Adrenal gland (tissue), 12 donors: Measurements from ENCODE around the gene CMTM4. TPM values are rescaled to one million over a fixed set of nuclear protein-coding genes. Genes with fewer than 3 reads are reported as not detected.

Experiments used
- DNase-seq, 7 donors: peaks; one replicate each; pipeline ENCODE4 v3.0.0-alpha.2; 2019 to 2020
- H3K27ac ChIP-seq, 5 donors: fragments of 200-600 bp; sonication (generic) in 4 of 5; 1 replicate in 3 of 5; 2 replicates in 2 of 5; pipeline versions ENCODE4 v1.5.1 to v1.8.0; 2016 to 2020; ENCODE audit warnings: mild to moderate bottlenecking in 1 of 5
- H3K27me3 ChIP-seq: fragments of 200-600 bp; 2 replicates; pipeline ENCODE4 v1.8.0; 2021
- H3K36me3 ChIP-seq, 2 donors: fragments of 200-600 bp; replicated peaks in 1 of 2; 1 replicate in 1 of 2; 2 replicates in 1 of 2; pipeline versions ENCODE4 v1.5.1 to v1.8.0; 2018 to 2022
- H3K4me1 ChIP-seq, 2 donors: fragments of 200-600 bp; replicated peaks in 1 of 2; 1 replicate in 1 of 2; 2 replicates in 1 of 2; pipeline versions ENCODE4 v1.5.1 to v1.8.0; 2018 to 2021
- H3K4me3 ChIP-seq, 4 donors: fragments of 200-600 bp; sonication (generic) in 3 of 4; one replicate each; pipeline ENCODE4 v1.5.1; 2016 to 2018
- H3K9me3 ChIP-seq, 3 donors: fragments of 200-600 bp; sonication (generic) in 1 of 3; replicated peaks in 1 of 3; 1 replicate in 2 of 3; 2 replicates in 1 of 3; pipeline versions ENCODE4 v1.5.1 to v1.8.0; 2016 to 2021
- CTCF ChIP-seq, 6 experiments: fragments of 450-650 bp in 4 of 6; fragments of 200-600 bp in 2 of 6; sonication (generic) in 1 of 6; IDR thresholded peaks; 1 replicate in 5 of 6; 2 replicates in 1 of 6; pipeline versions ENCODE4 v1.5.1 to v1.8.0; 2016 to 2021; ENCODE audit warnings: antibody characterized with exemption in 6 of 6, mild to moderate bottlenecking in 2 of 6, moderate library complexity in 1 of 6
- POLR2A ChIP-seq, 2 donors: fragments of 450-650 bp; IDR thresholded peaks; one replicate each; pipeline ENCODE4 v1.6.1; 2017; ENCODE audit warnings: antibody characterized with exemption in 2 of 2, mild to moderate bottlenecking in 2 of 2, moderate library complexity in 1 of 2
- WGBS, 4 donors: extraction: QIAGEN DNeasy Blood & Tissue Kit in 2 of 4; methylation state at CpG; one replicate each; pipeline versions ENCODE4 v1.1.5 to v1.1.7; 2013 to 2017; 5-methylcytosine and 5-hydroxymethylcytosine counted together
- intact Hi-C, 2 donors: fragments of 100-400 bp; cut with DNase I; formaldehyde crosslinking; loops; one replicate each; pipeline versions ENCODE4 v1.14.1 to v1.15.0; 2022 to 2023
- polyA plus RNA-seq, 3 donors: library from polyadenylated mRNA; stranded (reverse); fragments of 200-250 nt in 2 of 3; fragments of 350-450 nt in 1 of 3; fragmentation: Illumina TruSeq in 1 of 3; extraction: RNeasy Lipid Tissue Mini Kit (QIAGEN cat#74804) in 1 of 3; gene quantifications; one replicate each; pipeline ENCODE4 v1.2.3, GENCODE V29; 2013 to 2014
- total RNA-seq, 9 donors: library from RNA; depleted of rRNA in 4 of 9; stranded (reverse); fragments of >200 nt in 4 of 9; fragments of 120-200 nt in 1 of 9; fragmentation: NEBNext Ultra II Directional in 1 of 9; extraction: Animal tissue kit (Norgen Biotek cat#: 25700) in 1 of 9; gene quantifications; one replicate each; pipeline versions ENCODE4 v1.1.0 to v1.2.4, GENCODE V29; 2013 to 2023
- donor health status: healthy with polysubstance abuse.
- donor health status: Bipolar disorder and iron deficiency.
- donor health status: DM: yes; HTN: yes; CAD: no.
- donor health status: DM: no; HTN: no; CAD: no.
- donor health status: DM: no; HTN: no; CAD: no.
- donor health status: DM: yes; HTN: yes; CAD: no.

CMTM4 gene
- total and polyA plus RNA-seq, 12 donors = 9.2 to 35.3 (median 20.0) TPM

GRCh38 chr16:66621973-66622372 lies 74.6 kb downstream of the CMTM4 start:
- Histone ChIP-seq H3K36me3 (no peaks in the 10 kb centered on the region), H3K4me3 (no peak overlapping the region), H3K9me3 (no peaks in the 10 kb centered on the region), H3K4me1 (peaks cover 15 to 22% of the 10 kb centered on the region in 2 donors), H3K27ac (no peak overlapping the region), H3K27me3 (no peaks in the 10 kb centered on the region)
- WGBS, 4 donors = 90 to 96% (median 95%) methylated on average over 13 to 14 of the region's 14 CpGs
- intact Hi-C loops = no loop called here
- no peak for DNase-seq
- TF ChIP-seq POLR2A (IDR thresholded peaks at IDR 0.05) (no peak), CTCF (IDR thresholded peaks at IDR 0.05) (no peak)

- intact Hi-C loops = no loop called here
- H3K4me3 ChIP-seq = no peak overlapping the region
- 88 to 95% (median 93%) methylated on average over 6 to 8 of the region's 8 CpGs for WGBS, 4 donors
- H3K36me3 ChIP-seq = no peaks in the 10 kb centered on the region
- no peaks in the 10 kb centered on the region for H3K27me3 ChIP-seq
- no peak for DNase-seq
- peaks cover 21 to 32% of the 10 kb centered on the region in 2 donors for H3K4me1 ChIP-seq
- no peak for TF ChIP-seq POLR2A (IDR thresholded peaks at IDR 0.05)
- TF ChIP-seq CTCF (IDR thresholded peaks at IDR 0.05) = no peak
- no peaks in the 10 kb centered on the region for H3K9me3 ChIP-seq
- H3K27ac ChIP-seq = no peak overlapping the region
Measured at GRCh38 chr16:66620429-66620795, 76.1 kb downstream of the CMTM4 start.

GRCh38 chr16:66619534-66620428 lies 76.8 kb downstream of the CMTM4 start:
- H3K4me1 ChIP-seq = peaks cover 21 to 32% of the 10 kb centered on the region in 2 donors
- no peak overlapping the region for H3K27ac ChIP-seq
- WGBS, 4 donors = 79 to 90% (median 82%) methylated on average over 11 to 12 of the region's 12 CpGs
- intact Hi-C loops = no loop called here
- no peaks in the 10 kb centered on the region for H3K9me3 ChIP-seq
- TF ChIP-seq CTCF (IDR thresholded peaks at IDR 0.05) = no peak
- TF ChIP-seq POLR2A (IDR thresholded peaks at IDR 0.05) = no peak
- no peaks in the 10 kb centered on the region for H3K36me3 ChIP-seq
- no peaks in the 10 kb centered on the region for H3K27me3 ChIP-seq
- DNase-seq = no peak
- no peak overlapping the region for H3K4me3 ChIP-seq

- peaks cover 21 to 32% of the 10 kb centered on the region in 2 donors for H3K4me1 ChIP-seq
- TF ChIP-seq CTCF (IDR thresholded peaks at IDR 0.05) (no peak), POLR2A (IDR thresholded peaks at IDR 0.05) (peak in 1 of 2 donors; percentile 49)
- no peaks in the 10 kb centered on the region for H3K9me3 ChIP-seq
- 37 to 59% (median 50%) methylated on average over 8 to 10 of the region's 10 CpGs for WGBS, 4 donors
- no peak overlapping the region for H3K4me3 ChIP-seq
- intact Hi-C loops = no loop called here
- DNase-seq = peak; percentile 57 to 84 (median 78)
- H3K27ac ChIP-seq = peak overlapping the region in 4 of 5 donors; percentile 21 to 76 (median 52)
- H3K36me3 ChIP-seq = no peaks in the 10 kb centered on the region
- no peaks in the 10 kb centered on the region for H3K27me3 ChIP-seq
Measured at GRCh38 chr16:66618588-66619375, 77.8 kb downstream of the CMTM4 start.
